HepG2 (cell line): ENCODE results near the gene CLDN22.

Source experiments
- ESRRA ChIP-seq: sonication (generic); formaldehyde crosslinking; IDR thresholded peaks from 2 replicates; pipeline ENCODE4 v1.5.1; 2020; ENCODE audit warnings: mild to moderate bottlenecking, low read depth, missing genetic modification reagents
- HCFC1 ChIP-seq: fragments of 150-350 bp; IDR thresholded peaks from 2 replicates; pipeline ENCODE4 v1.6.1; 2014; ENCODE audit warnings: low read depth, low read length
- HDAC2 ChIP-seq: sonication (generic); formaldehyde crosslinking; IDR thresholded peaks from 2 replicates; pipeline ENCODE4 v1.4.0; 2020; ENCODE audit warnings: missing genetic modification reagents
- RAD21 ChIP-seq: fragments of 450-650 bp; formaldehyde crosslinking; IDR thresholded peaks from 2 replicates; pipeline ENCODE4 v1.5.0; 2020; ENCODE audit warnings: mild to moderate bottlenecking
- YY1 ChIP-seq: IDR thresholded peaks from 2 replicates; pipeline ENCODE4 v1.6.1; 2011; ENCODE audit warnings: low read length, low read depth, moderate library complexity, mild to moderate bottlenecking; ENCODE audit not compliant: insufficient read depth, insufficient replicate concordance
- ZNF10 ChIP-seq: sonication (generic); formaldehyde crosslinking; IDR thresholded peaks from 2 replicates; pipeline ENCODE4 v1.4.0; 2020; ENCODE audit warnings: mild to moderate bottlenecking, low read depth, missing genetic modification reagents, borderline replicate concordance

- TF ChIP-seq ZNF10 (CRISPR knock-in tag) (no peak), HCFC1 (no peak), ESRRA (CRISPR knock-in tag) (no peak), YY1 (no peak), HDAC2 (CRISPR knock-in tag) (no peak), RAD21 (CRISPR knock-in tag) (no peak)
These were observed 27.5 kb upstream of the CLDN22 start for GRCh38 chr4:183347566-183347965.
